Measurements from ENCODE around the gene MYL10. TPM values are rescaled to one million over a fixed set of nuclear protein-coding genes. Genes with fewer than 3 reads are reported as not detected.

The MYL10 gene
- total and polyA plus RNA-seq, 2 of the 13 experiments (the other 11 are each of a cell fraction or from before 2014, with no cell fraction given): not detected

- TF ChIP-seq KMT2A (CRISPR knock-in tag; IDR thresholded peaks at IDR 0.05) (0 out of 2 replicates have a peak, but pooled peaks have one; percentile 34), HCFC1 (IDR thresholded peaks at IDR 0.05; ENCODE audit: low read depth, low read length) (no peak), ZNF512 (CRISPR knock-in tag; IDR thresholded peaks at IDR 0.05) (no peak), BATF2 (CRISPR knock-in tag; IDR thresholded peaks at IDR 0.05) (no peak), ZNF788 (CRISPR knock-in tag; IDR thresholded peaks at IDR 0.05; ENCODE audit: borderline replicate concordance) (no peak), DBP (CRISPR knock-in tag; IDR thresholded peaks at IDR 0.05; ENCODE audit: not compliant biosample characterization) (no peak), UBTF (CRISPR knock-in tag; IDR thresholded peaks at IDR 0.05) (no peak), ADNP (CRISPR knock-in tag; IDR thresholded peaks at IDR 0.05) (no peak), HMG20B (CRISPR knock-in tag; conservative IDR thresholded peaks at IDR 0.05) (no peak), SAP130 (CRISPR knock-in tag; IDR thresholded peaks at IDR 0.05; ENCODE audit: low read depth) (peak; percentile 28; the same call in 1 of the 2 replicates), RAD51 (IDR thresholded peaks at IDR 0.05; ENCODE audit: borderline replicate concordance) (no peak), NRL (CRISPR knock-in tag; IDR thresholded peaks at IDR 0.05; ENCODE audit: borderline replicate concordance) (no peak), ZNF407 (CRISPR knock-in tag; IDR thresholded peaks at IDR 0.05; ENCODE audit: not compliant biosample characterization) (no peak)
Measured at GRCh38 chr7:101602484-101603241, 26.4 kb downstream of the MYL10 start (continued).

Data from HepG2 (cell line).